Choroid plexus epithelial cell (primary cell): ENCODE measurements around the gene ZNF679.
"Not testable (repeated sequence)": the region's sequence is repeated elsewhere in the genome, so short reads cannot be mapped to it uniquely, and the experiment has no call there.

Experiments used
- DNase-seq: peaks from one replicate; pipeline ENCODE4 v3.0.0-alpha.2; 2010; ENCODE audit warnings: low read depth
- H3K4me3 ChIP-seq: 2 replicates; pipeline ENCODE4 v1.5.1; 2011; ENCODE audit warnings: low read depth, mild to moderate bottlenecking, control low read depth, low read length, moderate library complexity
- CTCF ChIP-seq: conservative IDR thresholded peaks from 2 replicates; pipeline ENCODE4 v1.5.1; 2011; ENCODE audit warnings: low read depth, mild to moderate bottlenecking, control low read depth, inconsistent platforms, low read length, moderate library complexity

Gene ZNF679

GRCh38 chr7:64228174-64228573 lies at the start of gene ZNF679:
TSS of gene ZNF679 (plus strand) at chr7:64228474. CDS start at chr7:64249118, 20,644 bp downstream.
- not testable (repeated sequence) for H3K4me3 ChIP-seq, DNase-seq

- H3K4me3 ChIP-seq = no peak overlapping the region
- TF ChIP-seq CTCF = peak; percentile 17
- peak; percentile 5 for DNase-seq
Observed at GRCh38 chr7:64180989-64181388, 47.3 kb upstream of the ZNF679 start.

GRCh38 chr7:64181586-64181985 lies 46.7 kb upstream of the ZNF679 start:
- H3K4me3 ChIP-seq = no peak overlapping the region
- no peak for DNase-seq
- no peak for TF ChIP-seq CTCF

- TF ChIP-seq CTCF = no peak
- no peak for DNase-seq
Observed at GRCh38 chr7:64182036-64182790, 46.1 kb upstream of the ZNF679 start.

DNA sequence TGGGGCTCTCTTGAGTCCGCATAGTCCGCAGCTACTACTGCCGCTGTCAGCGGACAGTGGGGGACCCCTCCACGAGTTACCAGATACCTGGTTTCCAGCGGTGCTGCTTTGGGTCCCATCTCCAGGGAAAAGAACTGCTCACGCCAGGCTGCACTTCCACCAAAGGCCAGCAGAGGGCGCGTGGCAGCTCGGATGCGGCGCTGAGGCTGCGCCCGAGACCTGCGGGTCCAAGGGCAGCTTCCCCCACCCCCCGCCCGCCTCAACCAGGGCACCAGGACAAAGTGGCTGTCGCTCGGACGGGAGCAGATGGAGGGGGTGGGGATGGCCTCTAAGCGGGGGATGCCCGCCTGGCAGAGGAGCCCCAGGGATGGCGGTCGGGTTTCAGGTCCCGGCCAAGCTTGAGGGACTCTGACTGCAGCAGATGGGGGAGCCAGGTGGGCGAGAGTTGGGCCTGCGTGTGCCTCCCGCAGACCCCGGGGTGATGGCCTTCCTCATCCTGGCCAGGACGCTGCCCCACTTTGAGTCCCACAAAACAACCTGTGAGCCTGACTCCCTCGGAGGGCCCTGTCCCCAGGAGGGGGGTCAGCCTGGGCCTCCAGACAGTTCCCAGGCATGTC lies 45.0 kb upstream of the ZNF679 start:
- peak; percentile 31 for TF ChIP-seq CTCF
- no peak overlapping the region for H3K4me3 ChIP-seq

More at GRCh38 chr7:64182036-64182790, 46.1 kb upstream of the ZNF679 start:
- H3K4me3 ChIP-seq = no peak overlapping the region

DNA sequence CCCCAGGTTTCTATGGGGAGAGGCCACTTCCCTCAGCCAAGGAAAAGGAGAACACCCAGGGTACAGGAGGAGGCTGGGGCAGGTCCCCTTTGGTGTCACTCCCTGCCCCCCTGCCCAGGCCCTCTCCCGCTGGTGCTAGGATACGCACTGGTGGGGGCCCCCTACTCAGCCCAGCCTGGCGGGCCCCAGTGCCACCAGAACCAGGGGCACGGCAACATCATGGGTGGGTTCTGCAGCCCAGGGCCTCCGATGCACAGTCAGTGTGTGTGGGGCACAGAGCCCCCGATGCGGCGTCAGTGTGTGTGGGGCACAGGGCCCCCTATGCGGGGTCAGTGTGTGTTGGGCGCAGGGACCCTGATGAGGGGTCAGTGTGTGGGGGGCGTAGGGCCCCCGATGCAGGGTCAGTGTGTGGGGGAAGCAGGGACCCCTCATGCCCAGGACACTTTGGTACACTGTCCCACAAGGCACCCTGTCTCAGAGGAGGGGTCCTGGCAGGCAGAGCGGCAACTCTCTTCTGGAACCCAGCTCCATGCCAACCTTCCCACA lies 44.4 kb upstream of the ZNF679 start:
- TF ChIP-seq CTCF = no peak
- DNase-seq = no peak
- no peak overlapping the region for H3K4me3 ChIP-seq

More for the DNA sequence above, 45.0 kb upstream of the ZNF679 start:
- no peak for DNase-seq

DNA sequence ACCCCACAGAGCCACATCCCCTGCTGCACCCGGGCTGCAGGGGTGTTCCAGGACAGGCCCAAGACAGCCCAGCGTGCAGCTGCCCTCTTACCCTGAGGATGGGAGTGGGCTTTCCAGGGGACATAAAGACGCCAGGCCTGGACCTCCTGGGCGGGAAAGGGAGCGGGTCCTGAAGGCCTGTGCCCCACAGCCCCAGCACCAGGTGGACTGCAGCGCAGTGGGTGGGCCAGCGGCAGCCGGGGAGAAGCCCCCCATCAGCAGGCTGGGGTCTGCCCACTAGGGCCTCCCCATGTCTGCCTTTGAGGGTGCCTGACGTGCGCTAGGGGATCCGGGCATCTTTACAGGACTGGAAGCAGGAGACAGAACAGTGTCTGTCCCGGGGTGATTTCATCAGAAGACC lies 43.9 kb upstream of the ZNF679 start:
- TF ChIP-seq CTCF = no peak
- DNase-seq = no peak
- no peak overlapping the region for H3K4me3 ChIP-seq
